Right lobe of liver (tissue), 4 donors: ENCODE results near the gene PGAM5.

Source experiments
- CTCF ChIP-seq, 4 donors: fragments of 200-600 bp in 3 of 4; fragments of 450-650 bp in 1 of 4; IDR thresholded peaks; one replicate each; pipeline versions ENCODE4 v1.5.1 to v1.8.0; 2016 to 2022; ENCODE audit warnings: antibody characterized with exemption in 4 of 4, mild to moderate bottlenecking in 2 of 4
- POLR2A ChIP-seq: fragments of 450-650 bp; IDR thresholded peaks from one replicate; pipeline ENCODE4 v1.6.1; 2017; ENCODE audit warnings: antibody characterized with exemption, mild to moderate bottlenecking
- donor health status: DM: no; HTN: no; CAD: no.
- donor health status: DM: no; HTN: no; CAD: no.
- donor health status: DM: no; HTN: yes; CAD: no.

- TF ChIP-seq CTCF (IDR thresholded peaks at IDR 0.05): no peak
- TF ChIP-seq POLR2A: no peak
Measured at GRCh38 chr12:132665149-132665491, 45.5 kb upstream of the PGAM5 start.
